ENCODE measurements around the gene RBL1. TPM values are rescaled to one million over a fixed set of nuclear protein-coding genes. Genes with fewer than 3 reads are reported as not detected.
A peak's percentile ranks its signal among the peaks of the same experiment; 100 is the strongest.
"Not testable (repeated sequence)": the region's sequence is repeated elsewhere in the genome, so short reads cannot be mapped to it uniquely, and the experiment has no call there.

The RBL1 gene
- 10 to 100 TPM; 38.3 to 44.1 TPM for total RNA-seq

GRCh38 chr20:37095599-37096414 lies at the start of gene RBL1:
Gene RBL1 (minus strand): TSS chr20:37095997. CDS start chr20:37095928, 69 bp downstream.
- peaks cover 7 to 26% of the 10 kb centered on the region in 2 donors for H3K36me3 Mint-ChIP-seq (ENCODE audit: insufficient read depth in 2 of 2)
- H3K4me1 Mint-ChIP-seq (ENCODE audit: low read depth), result peaks cover 43% of the 10 kb centered on the region
- H3K4me3 Mint-ChIP-seq, result peak within 1 kb of the TSS; percentile 99
- DNase-seq (peak; percentile 90), ATAC-seq (replicated peaks in 1 of 2) (peak; percentile 88 to 89)
- H3K27me3 Mint-ChIP-seq (ENCODE audit: low read depth), result no peaks in the 10 kb centered on the region
- no peaks in the 10 kb centered on the region for H3K9me3 Mint-ChIP-seq
- H3K27ac Mint-ChIP-seq, result peak within 1 kb of the TSS; percentile 100

DNA sequence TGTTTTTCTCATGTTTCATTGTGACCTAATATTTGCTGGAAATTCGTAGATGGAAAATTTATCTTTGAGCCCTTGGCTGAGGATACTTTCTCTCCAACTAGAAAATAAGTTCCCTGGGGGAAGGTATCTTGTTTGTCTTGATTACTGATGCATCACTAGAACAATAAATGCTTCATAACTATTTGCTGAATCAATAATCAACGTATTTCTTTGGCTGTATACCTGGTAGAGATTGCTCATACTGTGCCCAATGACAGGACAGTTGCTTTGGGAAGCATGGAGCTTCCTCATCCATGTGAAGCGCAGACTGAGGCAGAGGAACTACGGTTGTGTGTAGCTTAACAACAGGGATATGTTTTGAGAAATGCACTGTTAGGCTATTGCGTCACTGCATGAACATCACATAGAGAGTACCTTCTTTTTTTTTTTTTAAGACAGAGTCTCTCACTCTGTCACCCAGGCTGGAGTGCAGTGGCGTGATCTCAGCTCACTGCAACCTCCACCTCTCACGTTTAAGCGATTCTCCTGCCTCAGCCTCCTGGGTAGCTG lies 49.1 kb upstream of the RBL1 start:
- no peaks in the 10 kb centered on the region for H3K27me3 Mint-ChIP-seq (ENCODE audit: low read depth)
- no peak overlapping the region for H3K27ac Mint-ChIP-seq
- H3K4me1 Mint-ChIP-seq (ENCODE audit: low read depth), result no peaks in the 10 kb centered on the region
- H3K36me3 Mint-ChIP-seq (ENCODE audit: insufficient read depth in 2 of 2), result no peaks in the 10 kb centered on the region
- no peak overlapping the region for H3K4me3 Mint-ChIP-seq
- DNase-seq (no peak), ATAC-seq (replicated peaks in 1 of 2) (no peak)
- H3K9me3 Mint-ChIP-seq, result no peaks in the 10 kb centered on the region

DNA sequence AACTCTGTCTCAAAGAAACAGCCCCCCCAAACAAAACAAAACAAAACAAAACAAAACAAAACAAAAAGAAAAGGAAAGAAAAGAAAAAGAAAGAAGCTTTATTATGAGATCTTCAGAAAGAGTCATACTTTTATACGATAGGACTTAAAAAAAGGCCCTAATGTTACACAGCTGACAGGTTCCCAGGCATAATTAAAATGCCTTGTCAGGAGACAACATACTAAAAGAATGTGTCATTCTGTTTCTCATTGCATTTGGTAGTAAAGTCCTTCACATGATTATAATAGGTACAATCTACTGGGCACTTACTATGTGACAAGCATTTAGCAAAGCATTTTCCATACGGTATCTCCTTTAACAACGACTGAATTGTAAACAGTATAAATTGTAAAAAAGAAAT lies 46.9 kb upstream of the RBL1 start:
- Mint-ChIP-seq H3K4me3 (no peak overlapping the region), H3K27ac (no peak overlapping the region), H3K4me1 (ENCODE audit: low read depth) (no peaks in the 10 kb centered on the region), H3K36me3 (ENCODE audit: insufficient read depth in 2 of 2) (no peaks in the 10 kb centered on the region), H3K9me3 (no peaks in the 10 kb centered on the region), H3K27me3 (ENCODE audit: low read depth) (no peaks in the 10 kb centered on the region)
- ATAC-seq (replicated peaks in 1 of 2) (no peak), DNase-seq (no peak)

GRCh38 chr20:37137547-37137946 lies 41.8 kb upstream of the RBL1 start:
- H3K27me3 Mint-ChIP-seq (ENCODE audit: low read depth), result no peaks in the 10 kb centered on the region
- ATAC-seq (replicated peaks in 1 of 2) (no peak), DNase-seq (no peak)
- no peak overlapping the region for H3K27ac Mint-ChIP-seq
- no peak overlapping the region for H3K4me3 Mint-ChIP-seq
- H3K36me3 Mint-ChIP-seq (ENCODE audit: insufficient read depth in 2 of 2), result no peaks in the 10 kb centered on the region
- no peaks in the 10 kb centered on the region for H3K9me3 Mint-ChIP-seq
- H3K4me1 Mint-ChIP-seq (ENCODE audit: low read depth), result no peaks in the 10 kb centered on the region

DNA sequence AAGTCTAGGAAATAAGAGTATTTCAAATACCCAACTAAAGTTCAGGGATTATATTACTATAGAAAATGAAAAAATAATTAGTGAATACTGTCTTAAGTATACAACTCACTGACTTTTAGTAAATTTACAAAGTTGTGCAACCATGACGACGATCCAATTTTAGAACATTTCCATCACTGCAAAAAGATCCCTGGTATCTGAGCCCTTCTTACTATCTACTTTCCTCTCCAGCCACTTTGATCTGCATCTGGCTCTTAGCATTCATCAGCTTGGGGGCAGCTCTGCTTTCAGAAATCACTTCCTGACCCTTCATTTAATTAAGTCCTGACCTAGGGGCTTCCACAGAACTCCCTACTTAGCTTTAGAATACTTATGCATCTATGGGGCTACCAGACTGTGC lies 38.2 kb upstream of the RBL1 start:
- DNase-seq (no peak), ATAC-seq (replicated peaks in 1 of 2) (no peak)
- H3K9me3 Mint-ChIP-seq, result no peaks in the 10 kb centered on the region
- no peaks in the 10 kb centered on the region for H3K4me1 Mint-ChIP-seq (ENCODE audit: low read depth)
- H3K4me3 Mint-ChIP-seq, result no peak overlapping the region
- H3K36me3 Mint-ChIP-seq (ENCODE audit: insufficient read depth in 2 of 2), result no peaks in the 10 kb centered on the region
- H3K27ac Mint-ChIP-seq, result no peak overlapping the region
- no peaks in the 10 kb centered on the region for H3K27me3 Mint-ChIP-seq (ENCODE audit: low read depth)

DNA sequence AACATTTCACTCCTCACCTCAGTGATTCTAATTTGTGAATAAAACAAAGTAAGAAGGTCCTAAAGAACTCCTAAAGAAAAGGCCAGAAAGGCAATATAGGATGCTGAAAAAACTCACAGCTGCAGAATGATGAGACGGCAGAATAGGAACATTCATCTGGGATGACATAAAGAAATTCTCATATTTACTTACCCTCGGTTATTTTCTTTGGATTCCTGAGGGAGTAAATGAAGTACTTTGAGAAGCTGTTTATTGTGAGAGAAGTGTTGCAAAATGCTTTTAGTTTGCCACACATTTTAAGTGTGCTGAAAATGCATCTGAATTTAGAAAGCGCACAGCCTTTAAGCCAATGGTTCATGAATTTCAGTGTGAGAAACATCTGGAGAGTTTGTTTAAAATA lies 35.7 kb upstream of the RBL1 start:
- Mint-ChIP-seq H3K9me3 (no peaks in the 10 kb centered on the region), H3K27ac (no peak overlapping the region), H3K27me3 (ENCODE audit: low read depth) (no peaks in the 10 kb centered on the region), H3K4me3 (no peak overlapping the region), H3K36me3 (ENCODE audit: insufficient read depth in 2 of 2) (no peaks in the 10 kb centered on the region), H3K4me1 (ENCODE audit: low read depth) (no peaks in the 10 kb centered on the region)
- DNase-seq (no peak), ATAC-seq (replicated peaks in 1 of 2) (no peak)

GRCh38 chr20:37128803-37129202 lies 33.0 kb upstream of the RBL1 start:
- H3K36me3 Mint-ChIP-seq (ENCODE audit: insufficient read depth in 2 of 2), result no peaks in the 10 kb centered on the region
- no peaks in the 10 kb centered on the region for H3K27me3 Mint-ChIP-seq (ENCODE audit: low read depth)
- H3K4me3 Mint-ChIP-seq, result no peak overlapping the region
- no peak overlapping the region for H3K27ac Mint-ChIP-seq
- DNase-seq, result no peak
- no peaks in the 10 kb centered on the region for H3K9me3 Mint-ChIP-seq
- H3K4me1 Mint-ChIP-seq (ENCODE audit: low read depth), result no peaks in the 10 kb centered on the region
- ATAC-seq (replicated peaks in 1 of 2), result no peak

DNA sequence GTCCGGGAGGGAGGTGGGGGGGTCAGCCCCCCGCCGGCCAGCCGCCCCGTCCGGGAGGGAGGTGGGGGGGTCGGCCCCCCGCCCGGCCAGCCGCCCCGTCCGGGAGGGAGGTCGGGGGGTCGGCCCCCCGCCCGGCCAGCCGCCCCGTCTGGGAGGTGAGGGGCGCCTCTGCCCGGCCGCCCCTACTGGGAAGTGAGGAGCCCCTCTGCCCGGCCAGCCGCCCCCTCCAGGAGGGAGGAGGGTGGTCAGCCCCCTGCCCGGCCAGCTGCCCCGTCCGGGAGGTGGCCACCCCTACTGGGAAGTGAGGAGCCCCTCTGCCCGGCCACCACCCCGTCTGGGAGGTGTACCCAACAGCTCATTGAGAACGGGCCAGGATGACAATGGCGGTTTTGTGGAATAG lies 30.5 kb upstream of the RBL1 start:
- not testable (repeated sequence) for H3K4me3 Mint-ChIP-seq; H3K36me3 Mint-ChIP-seq (ENCODE audit: insufficient read depth in 2 of 2); H3K4me1 Mint-ChIP-seq (ENCODE audit: low read depth); DNase-seq; H3K27ac Mint-ChIP-seq; H3K27me3 Mint-ChIP-seq (ENCODE audit: low read depth); H3K9me3 Mint-ChIP-seq; ATAC-seq (replicated peaks in 1 of 2)

DNA sequence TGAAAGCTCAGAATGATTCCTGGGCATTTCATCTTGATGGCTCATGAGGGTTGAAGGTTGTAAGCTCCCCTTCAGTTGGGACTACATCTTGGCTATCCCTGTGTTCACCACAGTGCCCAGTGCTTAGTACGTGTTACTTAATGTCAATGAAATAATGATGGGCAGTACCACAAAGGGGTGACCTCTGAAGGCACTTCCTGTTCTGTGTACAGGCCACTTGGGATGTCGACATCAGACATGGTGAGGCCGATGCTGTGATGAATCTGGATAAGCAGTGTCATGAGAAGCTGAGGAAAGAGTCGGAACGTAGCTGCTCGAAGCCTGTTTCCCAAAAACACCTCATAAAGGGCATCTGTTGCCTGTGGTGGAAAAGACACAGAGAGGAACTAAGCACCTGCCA lies 27.6 kb upstream of the RBL1 start:
- no peak for ATAC-seq (replicated peaks in 1 of 2)
- H3K4me1 Mint-ChIP-seq (ENCODE audit: low read depth), result no peaks in the 10 kb centered on the region
- H3K36me3 Mint-ChIP-seq (ENCODE audit: insufficient read depth in 2 of 2), result no peaks in the 10 kb centered on the region
- no peaks in the 10 kb centered on the region for H3K27me3 Mint-ChIP-seq (ENCODE audit: low read depth)
- no peak overlapping the region for H3K27ac Mint-ChIP-seq
- H3K4me3 Mint-ChIP-seq, result no peak overlapping the region
- no peaks in the 10 kb centered on the region for H3K9me3 Mint-ChIP-seq
- DNase-seq, result no peak

GRCh38 chr20:37120497-37120896 lies 24.7 kb upstream of the RBL1 start:
- no peaks in the 10 kb centered on the region for H3K36me3 Mint-ChIP-seq (ENCODE audit: insufficient read depth in 2 of 2)
- no peaks in the 10 kb centered on the region for H3K4me1 Mint-ChIP-seq (ENCODE audit: low read depth)
- H3K9me3 Mint-ChIP-seq, result no peaks in the 10 kb centered on the region
- DNase-seq (no peak), ATAC-seq (replicated peaks in 1 of 2) (no peak)
- no peaks in the 10 kb centered on the region for H3K27me3 Mint-ChIP-seq (ENCODE audit: low read depth)
- no peak overlapping the region for H3K4me3 Mint-ChIP-seq
- no peak overlapping the region for H3K27ac Mint-ChIP-seq

GRCh38 chr20:37119356-37120036 lies 23.7 kb upstream of the RBL1 start:
- Mint-ChIP-seq H3K36me3 (ENCODE audit: insufficient read depth in 2 of 2) (no peaks in the 10 kb centered on the region), H3K4me3 (no peak overlapping the region), H3K4me1 (ENCODE audit: low read depth) (no peaks in the 10 kb centered on the region), H3K27me3 (ENCODE audit: low read depth) (no peaks in the 10 kb centered on the region), H3K9me3 (no peaks in the 10 kb centered on the region), H3K27ac (no peak overlapping the region)
- ATAC-seq (replicated peaks in 1 of 2), result no peak
- DNase-seq, result no peak

- H3K4me3 Mint-ChIP-seq, result no peak overlapping the region
Observed at GRCh38 chr20:37114012-37114411, 18.2 kb upstream of the RBL1 start.

GRCh38 chr20:37111926-37112455 lies 16.2 kb upstream of the RBL1 start:
- no peaks in the 10 kb centered on the region for H3K27me3 Mint-ChIP-seq (ENCODE audit: low read depth)
- H3K4me3 Mint-ChIP-seq, result no peak overlapping the region
- no peaks in the 10 kb centered on the region for H3K9me3 Mint-ChIP-seq
- no peaks in the 10 kb centered on the region for H3K36me3 Mint-ChIP-seq (ENCODE audit: insufficient read depth in 2 of 2)
- DNase-seq, result no peak
- peak in 1 of 2 donors; percentile 61 for ATAC-seq (replicated peaks in 1 of 2)
- no peak overlapping the region for H3K27ac Mint-ChIP-seq
- H3K4me1 Mint-ChIP-seq (ENCODE audit: low read depth), result no peaks in the 10 kb centered on the region

More at GRCh38 chr20:37114012-37114411, 18.2 kb upstream of the RBL1 start:
- H3K36me3 Mint-ChIP-seq (ENCODE audit: insufficient read depth in 2 of 2), result no peaks in the 10 kb centered on the region
- no peak for ATAC-seq (replicated peaks in 1 of 2)
- DNase-seq, result no peak
- no peaks in the 10 kb centered on the region for H3K4me1 Mint-ChIP-seq (ENCODE audit: low read depth)
- no peaks in the 10 kb centered on the region for H3K9me3 Mint-ChIP-seq
- H3K27ac Mint-ChIP-seq, result no peak overlapping the region
- H3K27me3 Mint-ChIP-seq (ENCODE audit: low read depth), result no peaks in the 10 kb centered on the region

Data from activated T-cell treated with anti-CD3 and anti-CD28 coated beads, Interleukin-2, amount 50 U/mL, for 72 hours (primary cell).